ENCODE results near the gene TAPBPL. TPM values are rescaled to one million over a fixed set of nuclear protein-coding genes. Genes with fewer than 3 reads are reported as not detected.

Gene TAPBPL
- total RNA-seq, 1 donor from 2014 or later: 16.4 TPM

DNA sequence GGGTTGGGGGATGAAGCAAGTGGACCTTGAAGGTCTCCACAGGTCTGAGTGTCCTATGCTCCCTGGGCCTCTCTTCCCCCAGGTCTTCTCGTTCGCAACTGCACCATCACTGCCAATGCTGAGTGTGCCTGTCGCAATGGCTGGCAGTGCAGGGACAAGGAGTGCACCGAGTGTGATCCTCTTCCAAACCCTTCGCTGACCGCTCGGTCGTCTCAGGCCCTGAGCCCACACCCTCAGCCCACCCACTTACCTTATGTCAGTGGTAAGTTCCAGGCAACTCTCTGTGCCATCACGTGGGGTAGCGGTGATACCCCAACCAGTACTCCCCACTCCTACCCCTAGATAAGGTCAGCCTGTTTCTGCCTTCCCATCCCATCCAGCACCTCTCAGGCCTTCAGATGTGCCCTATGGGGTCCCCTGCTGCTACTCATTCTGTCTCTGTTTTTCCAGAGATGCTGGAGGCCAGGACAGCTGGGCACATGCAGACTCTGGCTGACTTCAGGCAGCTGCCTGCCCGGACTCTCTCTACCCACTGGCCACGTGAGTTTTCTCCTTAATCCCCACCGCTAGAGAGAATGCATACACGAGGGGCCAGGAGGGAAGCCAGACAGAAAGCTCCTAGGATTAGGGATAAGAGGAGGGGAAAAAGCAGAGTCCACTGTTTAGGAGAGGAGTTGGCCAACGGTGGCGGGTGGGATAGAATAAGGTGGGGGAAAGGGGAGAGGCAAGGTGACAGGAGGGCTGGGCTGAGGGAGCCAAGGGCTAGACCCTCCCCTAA is 1.6 kb upstream of the TAPBPL start:
- no peak for DNase-seq

DNA sequence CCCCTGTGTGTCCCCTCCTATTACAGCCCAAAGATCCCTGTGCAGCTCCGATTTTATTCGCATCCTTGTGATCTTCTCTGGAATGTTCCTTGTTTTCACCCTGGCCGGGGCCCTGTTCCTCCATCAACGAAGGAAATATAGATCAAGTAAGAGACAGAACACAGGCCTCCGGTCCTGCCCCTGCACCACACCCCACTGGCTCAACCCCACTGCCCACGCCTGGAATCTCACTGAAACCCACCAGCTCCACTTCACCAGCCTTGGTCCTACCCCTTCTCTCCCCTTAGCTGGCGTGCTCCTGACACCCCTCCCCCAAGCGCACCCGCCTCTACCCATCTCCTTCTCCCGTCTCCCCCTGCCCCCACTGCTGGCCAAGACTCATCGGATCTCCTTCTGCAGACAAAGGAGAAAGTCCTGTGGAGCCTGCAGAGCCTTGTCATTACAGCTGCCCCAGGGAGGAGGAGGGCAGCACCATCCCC is 934 bp upstream of the TAPBPL start:
- Histone ChIP-seq H3K27me3 (ENCODE audit: low read depth) (no peaks in the 10 kb centered on the region), H3K4me3 (peak overlapping the region; percentile 90), H3K27ac (replicated peaks) (peak overlapping the region; percentile 99), H3K36me3 (peaks cover 34% of the 10 kb centered on the region), H3K9me3 (replicated peaks) (no peaks in the 10 kb centered on the region), H3K4me1 (peaks cover 34% of the 10 kb centered on the region)
- DNase-seq: no peak
- intact Hi-C loops (cut with micrococcal nuclease): no loop called here
- TF ChIP-seq, protein P1, sequence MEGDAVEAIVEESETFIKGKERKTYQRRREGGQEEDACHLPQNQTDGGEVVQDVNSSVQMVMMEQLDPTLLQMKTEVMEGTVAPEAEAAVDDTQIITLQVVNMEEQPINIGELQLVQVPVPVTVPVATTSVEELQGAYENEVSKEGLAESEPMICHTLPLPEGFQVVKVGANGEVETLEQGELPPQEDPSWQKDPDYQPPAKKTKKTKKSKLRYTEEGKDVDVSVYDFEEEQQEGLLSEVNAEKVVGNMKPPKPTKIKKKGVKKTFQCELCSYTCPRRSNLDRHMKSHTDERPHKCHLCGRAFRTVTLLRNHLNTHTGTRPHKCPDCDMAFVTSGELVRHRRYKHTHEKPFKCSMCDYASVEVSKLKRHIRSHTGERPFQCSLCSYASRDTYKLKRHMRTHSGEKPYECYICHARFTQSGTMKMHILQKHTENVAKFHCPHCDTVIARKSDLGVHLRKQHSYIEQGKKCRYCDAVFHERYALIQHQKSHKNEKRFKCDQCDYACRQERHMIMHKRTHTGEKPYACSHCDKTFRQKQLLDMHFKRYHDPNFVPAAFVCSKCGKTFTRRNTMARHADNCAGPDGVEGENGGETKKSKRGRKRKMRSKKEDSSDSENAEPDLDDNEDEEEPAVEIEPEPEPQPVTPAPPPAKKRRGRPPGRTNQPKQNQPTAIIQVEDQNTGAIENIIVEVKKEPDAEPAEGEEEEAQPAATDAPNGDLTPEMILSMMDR (IDR thresholded peaks at IDR 0.05; ENCODE audit: borderline replicate concordance): no peak

More for the DNA sequence above, 1.6 kb upstream of the TAPBPL start:
- TF ChIP-seq, protein P1 (IDR thresholded peaks at IDR 0.05; ENCODE audit: borderline replicate concordance): no peak
- intact Hi-C loops (cut with micrococcal nuclease): no loop called here
- H3K4me1 ChIP-seq: peaks cover 34% of the 10 kb centered on the region
- H3K27ac ChIP-seq (replicated peaks): peak overlapping the region; percentile 99
- no peaks in the 10 kb centered on the region for H3K9me3 ChIP-seq (replicated peaks)
- H3K4me3 ChIP-seq: peak overlapping the region; percentile 90
- H3K27me3 ChIP-seq (ENCODE audit: low read depth): no peaks in the 10 kb centered on the region
- H3K36me3 ChIP-seq: peaks cover 28% of the 10 kb centered on the region

DNA sequence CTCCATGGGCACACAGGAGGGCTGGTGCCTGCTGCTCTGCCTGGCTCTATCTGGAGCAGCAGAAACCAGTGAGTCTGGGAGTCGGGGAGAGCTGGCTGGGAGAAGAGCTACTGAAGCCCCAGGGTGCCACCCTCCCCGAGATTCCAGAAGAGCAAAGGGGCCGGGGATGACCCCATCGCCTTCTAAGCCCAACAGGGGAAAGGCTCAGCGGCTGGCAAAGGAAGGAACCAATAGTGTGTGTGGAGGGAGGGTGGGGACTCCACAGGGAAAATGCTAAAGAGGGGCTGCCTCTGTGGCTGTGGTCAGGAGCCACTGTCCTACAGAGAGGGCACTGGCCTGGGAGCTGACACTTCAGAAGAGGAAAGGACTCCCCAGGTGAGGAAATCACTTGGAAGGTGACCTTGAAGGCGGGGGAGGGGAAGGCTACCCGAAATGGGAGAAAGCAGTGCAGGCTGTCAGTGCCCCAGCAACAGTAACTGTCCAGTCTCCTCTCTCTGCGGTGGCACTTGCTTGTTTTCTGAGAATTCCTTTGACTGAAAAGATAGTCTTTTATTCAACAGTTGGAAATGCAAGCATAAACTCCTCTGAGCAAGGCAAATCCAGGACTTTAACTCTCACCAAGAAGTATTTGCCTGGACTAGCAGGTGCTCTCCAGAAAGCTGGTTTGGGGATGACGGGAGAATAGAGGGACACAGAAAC is 552 bp downstream of the TAPBPL start:
- Histone ChIP-seq H3K4me3 (peak overlapping the region; percentile 90), H3K27ac (replicated peaks) (peak overlapping the region; percentile 99), H3K9me3 (replicated peaks) (no peaks in the 10 kb centered on the region), H3K4me1 (peaks cover 34% of the 10 kb centered on the region), H3K27me3 (ENCODE audit: low read depth) (no peaks in the 10 kb centered on the region), H3K36me3 (peaks cover 49% of the 10 kb centered on the region)
- TF ChIP-seq, protein P1 (IDR thresholded peaks at IDR 0.05; ENCODE audit: borderline replicate concordance): no peak
- intact Hi-C loops (cut with micrococcal nuclease): no loop called here
- DNase-seq: no peak

DNA sequence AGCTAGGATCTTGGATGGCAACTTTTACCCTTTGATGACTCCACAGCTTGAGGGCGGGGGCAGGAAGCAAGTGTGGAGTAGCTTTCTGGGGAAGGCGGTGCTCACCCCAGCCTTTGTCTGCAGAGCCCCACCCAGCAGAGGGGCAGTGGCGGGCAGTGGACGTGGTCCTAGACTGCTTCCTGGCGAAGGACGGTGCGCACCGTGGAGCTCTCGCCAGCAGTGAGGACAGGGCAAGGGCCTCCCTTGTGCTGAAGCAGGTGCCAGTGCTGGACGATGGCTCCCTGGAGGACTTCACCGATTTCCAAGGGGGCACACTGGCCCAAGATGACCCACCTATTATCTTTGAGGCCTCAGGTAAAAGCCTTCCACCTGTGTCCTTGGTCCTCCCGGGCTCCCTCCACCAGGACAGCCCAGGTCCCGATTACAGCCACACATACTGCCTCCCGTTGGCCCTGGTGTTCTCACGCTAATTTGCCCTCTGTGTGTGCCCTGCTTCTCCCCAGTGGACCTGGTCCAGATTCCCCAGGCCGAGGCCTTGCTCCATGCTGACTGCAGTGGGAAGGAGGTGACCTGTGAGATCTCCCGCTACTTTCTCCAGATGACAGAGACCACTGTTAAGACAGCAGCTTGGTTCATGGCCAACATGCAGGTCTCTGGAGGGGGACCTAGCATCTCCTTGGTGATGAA is 1.2 kb downstream of the TAPBPL start:
- Histone ChIP-seq H3K36me3 (peaks cover 54% of the 10 kb centered on the region), H3K4me3 (peak overlapping the region; percentile 90), H3K27me3 (ENCODE audit: low read depth) (no peaks in the 10 kb centered on the region), H3K27ac (replicated peaks) (peak overlapping the region; percentile 99), H3K9me3 (replicated peaks) (no peaks in the 10 kb centered on the region), H3K4me1 (peaks cover 34% of the 10 kb centered on the region)
- intact Hi-C loops (cut with micrococcal nuclease): no loop called here
- peak; percentile 39 for DNase-seq
- TF ChIP-seq, protein P1 (IDR thresholded peaks at IDR 0.05; ENCODE audit: borderline replicate concordance): no peak

DNA sequence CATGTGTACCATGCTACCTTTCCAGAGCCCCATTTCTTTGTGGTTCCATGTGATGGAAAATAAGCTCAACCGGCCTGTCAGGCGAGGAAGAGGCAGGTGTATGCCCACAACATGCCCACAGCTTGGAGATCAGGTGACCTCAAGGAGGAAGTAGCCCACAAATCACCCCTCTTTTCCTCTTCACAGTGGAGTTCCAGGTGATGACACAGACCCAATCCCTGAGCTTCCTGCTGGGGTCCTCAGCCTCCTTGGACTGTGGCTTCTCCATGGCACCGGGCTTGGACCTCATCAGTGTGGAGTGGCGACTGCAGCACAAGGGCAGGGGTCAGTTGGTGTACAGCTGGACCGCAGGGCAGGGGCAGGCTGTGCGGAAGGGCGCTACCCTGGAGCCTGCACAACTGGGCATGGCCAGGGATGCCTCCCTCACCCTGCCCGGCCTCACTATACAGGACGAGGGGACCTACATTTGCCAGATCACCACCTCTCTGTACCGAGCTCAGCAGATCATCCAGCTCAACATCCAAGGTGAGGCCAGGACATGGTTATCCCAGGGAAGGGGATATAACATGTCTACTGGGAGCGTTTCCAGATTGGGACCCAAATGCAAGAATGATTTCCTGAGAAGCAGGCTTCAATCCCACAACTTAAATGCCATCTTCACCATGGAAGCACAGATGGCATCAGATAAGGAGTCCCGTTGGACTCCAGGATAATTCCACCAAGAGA is 5.5 kb downstream of the TAPBPL start:
- no peak overlapping the region for H3K27ac ChIP-seq (replicated peaks)

More for the DNA sequence above, 5.5 kb downstream of the TAPBPL start:
- no peak overlapping the region for H3K4me3 ChIP-seq
- intact Hi-C loops (cut with micrococcal nuclease): no loop called here
- no peaks in the 10 kb centered on the region for H3K9me3 ChIP-seq (replicated peaks)
- H3K4me1 ChIP-seq: peaks cover 34% of the 10 kb centered on the region
- DNase-seq: no peak
- H3K27me3 ChIP-seq (ENCODE audit: low read depth): no peaks in the 10 kb centered on the region
- peaks cover 92% of the 10 kb centered on the region for H3K36me3 ChIP-seq
- TF ChIP-seq, protein P1 (IDR thresholded peaks at IDR 0.05; ENCODE audit: borderline replicate concordance): no peak
